Fibroblast of villous mesenchyme (primary cell): ENCODE data around the gene VPS25. TPM values are rescaled to one million over a fixed set of nuclear protein-coding genes. Genes with fewer than 3 reads are reported as not detected.
"Not testable (repeated sequence)": the region's sequence is repeated elsewhere in the genome, so short reads cannot be mapped to it uniquely, and the experiment has no call there.

ENCODE experiments used
- DNase-seq: peaks from one replicate; pipeline ENCODE4 v3.0.0-alpha.2; 2010; ENCODE audit warnings: low read depth
- H3K4me3 ChIP-seq: 2 replicates; pipeline ENCODE4 v1.5.1; 2011; ENCODE audit warnings: low read depth, mild to moderate bottlenecking, low read length
- CTCF ChIP-seq: IDR thresholded peaks from 2 replicates; pipeline ENCODE4 v1.5.1; 2012; ENCODE audit warnings: low read depth, mild to moderate bottlenecking, low read length; ENCODE audit not compliant: insufficient read depth
- total RNA-seq: library from RNA; depleted of rRNA; stranded (reverse); fragments of >200 nt; gene quantifications from 2 replicates; pipeline ENCODE4 v1.2.3, GENCODE V29; 2012

The VPS25 gene
- 52.2 and 53.1 TPM in 2 replicates for total RNA-seq

GRCh38 chr17:42773290-42774035, at the start of gene VPS25:
VPS25 (plus strand) TSS chr17:42773449; CDS start chr17:42773476, 27 bp downstream.
- DNase-seq: peak; percentile 85
- no peak for TF ChIP-seq CTCF
- H3K4me3 ChIP-seq: peak within 1 kb of the TSS; percentile 91

GRCh38 chr17:42723636-42724035, 49.6 kb upstream of the VPS25 start:
- TF ChIP-seq CTCF: no peak
- no peak overlapping the region for H3K4me3 ChIP-seq

GRCh38 chr17:42725143-42725542, 48.1 kb upstream of the VPS25 start:
- no peak for DNase-seq
- no peak for TF ChIP-seq CTCF

More at GRCh38 chr17:42723636-42724035, 49.6 kb upstream of the VPS25 start:
- no peak for DNase-seq

GRCh38 chr17:42740699-42741098, 32.5 kb upstream of the VPS25 start:
- H3K4me3 ChIP-seq: no peak overlapping the region
- TF ChIP-seq CTCF: no peak
- no peak for DNase-seq

More at GRCh38 chr17:42725143-42725542, 48.1 kb upstream of the VPS25 start:
- H3K4me3 ChIP-seq: no peak overlapping the region

GRCh38 chr17:42742916-42743315, 30.3 kb upstream of the VPS25 start:
- H3K4me3 ChIP-seq, DNase-seq: not testable (repeated sequence)

GRCh38 chr17:42743595-42744282, 29.5 kb upstream of the VPS25 start:
- TF ChIP-seq CTCF: no peak

GRCh38 chr17:42744283-42744805, 28.9 kb upstream of the VPS25 start:
- H3K4me3 ChIP-seq: peak overlapping the region; percentile 86
- DNase-seq: peak; percentile 47
- no peak for TF ChIP-seq CTCF

More at GRCh38 chr17:42743595-42744282, 29.5 kb upstream of the VPS25 start:
- H3K4me3 ChIP-seq: peak overlapping the region; percentile 86
- no peak for DNase-seq
